Measurements from ENCODE around the gene MTCL1.

Gene MTCL1

GRCh38 chr18:8688216-8688800, 17.0 kb upstream of the MTCL1 start:
- TF ChIP-seq, protein P1, sequence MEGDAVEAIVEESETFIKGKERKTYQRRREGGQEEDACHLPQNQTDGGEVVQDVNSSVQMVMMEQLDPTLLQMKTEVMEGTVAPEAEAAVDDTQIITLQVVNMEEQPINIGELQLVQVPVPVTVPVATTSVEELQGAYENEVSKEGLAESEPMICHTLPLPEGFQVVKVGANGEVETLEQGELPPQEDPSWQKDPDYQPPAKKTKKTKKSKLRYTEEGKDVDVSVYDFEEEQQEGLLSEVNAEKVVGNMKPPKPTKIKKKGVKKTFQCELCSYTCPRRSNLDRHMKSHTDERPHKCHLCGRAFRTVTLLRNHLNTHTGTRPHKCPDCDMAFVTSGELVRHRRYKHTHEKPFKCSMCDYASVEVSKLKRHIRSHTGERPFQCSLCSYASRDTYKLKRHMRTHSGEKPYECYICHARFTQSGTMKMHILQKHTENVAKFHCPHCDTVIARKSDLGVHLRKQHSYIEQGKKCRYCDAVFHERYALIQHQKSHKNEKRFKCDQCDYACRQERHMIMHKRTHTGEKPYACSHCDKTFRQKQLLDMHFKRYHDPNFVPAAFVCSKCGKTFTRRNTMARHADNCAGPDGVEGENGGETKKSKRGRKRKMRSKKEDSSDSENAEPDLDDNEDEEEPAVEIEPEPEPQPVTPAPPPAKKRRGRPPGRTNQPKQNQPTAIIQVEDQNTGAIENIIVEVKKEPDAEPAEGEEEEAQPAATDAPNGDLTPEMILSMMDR (IDR thresholded peaks at IDR 0.05; ENCODE audit: extremely low read depth, missing control alignments) = no peak
- no peak for DNase-seq (ENCODE audit: low spot score)

GRCh38 chr18:8688816-8689215, 16.5 kb upstream of the MTCL1 start:
- TF ChIP-seq, protein P1 (IDR thresholded peaks at IDR 0.05; ENCODE audit: extremely low read depth, missing control alignments) = no peak
- DNase-seq (ENCODE audit: low spot score) = no peak

DNA sequence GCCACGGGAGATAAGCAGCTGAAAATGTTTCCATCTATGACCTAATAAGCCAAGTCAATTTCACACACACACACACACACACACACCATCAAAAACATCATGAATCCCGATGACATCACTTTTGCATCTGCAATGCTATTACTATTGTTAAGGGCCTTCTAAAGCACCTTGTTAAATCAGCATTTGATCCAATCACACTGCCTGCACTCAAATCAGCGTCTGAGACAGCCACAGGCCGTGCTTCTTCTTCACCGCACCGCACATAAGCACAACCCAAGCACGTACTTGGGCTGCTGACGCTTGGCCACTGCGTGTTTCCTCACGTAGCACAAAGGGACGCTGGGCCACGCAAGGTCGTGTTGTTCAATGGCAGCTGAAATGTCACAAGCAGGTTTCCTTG, 15.8 kb upstream of the MTCL1 start:
- TF ChIP-seq, protein P1 (IDR thresholded peaks at IDR 0.05; ENCODE audit: extremely low read depth, missing control alignments) = no peak
- DNase-seq (ENCODE audit: low spot score) = no peak

DNA sequence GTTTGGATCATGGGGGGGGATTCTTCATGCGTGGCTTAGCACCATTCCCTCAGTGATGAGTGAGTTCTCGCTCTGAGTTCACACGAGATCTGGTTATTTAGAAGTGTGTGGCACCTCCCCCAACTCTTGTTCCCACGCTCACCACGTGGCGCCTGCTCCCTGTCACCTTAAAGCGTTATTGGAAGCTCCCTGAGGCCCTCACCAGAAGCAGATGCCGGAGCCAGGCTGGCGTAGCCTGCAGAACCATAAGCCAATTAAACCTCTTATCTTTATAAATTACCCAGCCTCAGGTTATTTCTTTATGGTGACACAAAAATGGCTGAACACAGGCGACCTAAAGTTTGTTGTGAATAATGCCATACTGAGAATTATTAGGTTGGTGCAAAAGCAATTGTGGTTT, 10.5 kb upstream of the MTCL1 start:
- TF ChIP-seq, protein P1 (IDR thresholded peaks at IDR 0.05; ENCODE audit: extremely low read depth, missing control alignments) = no peak
- DNase-seq (ENCODE audit: low spot score) = no peak

DNA sequence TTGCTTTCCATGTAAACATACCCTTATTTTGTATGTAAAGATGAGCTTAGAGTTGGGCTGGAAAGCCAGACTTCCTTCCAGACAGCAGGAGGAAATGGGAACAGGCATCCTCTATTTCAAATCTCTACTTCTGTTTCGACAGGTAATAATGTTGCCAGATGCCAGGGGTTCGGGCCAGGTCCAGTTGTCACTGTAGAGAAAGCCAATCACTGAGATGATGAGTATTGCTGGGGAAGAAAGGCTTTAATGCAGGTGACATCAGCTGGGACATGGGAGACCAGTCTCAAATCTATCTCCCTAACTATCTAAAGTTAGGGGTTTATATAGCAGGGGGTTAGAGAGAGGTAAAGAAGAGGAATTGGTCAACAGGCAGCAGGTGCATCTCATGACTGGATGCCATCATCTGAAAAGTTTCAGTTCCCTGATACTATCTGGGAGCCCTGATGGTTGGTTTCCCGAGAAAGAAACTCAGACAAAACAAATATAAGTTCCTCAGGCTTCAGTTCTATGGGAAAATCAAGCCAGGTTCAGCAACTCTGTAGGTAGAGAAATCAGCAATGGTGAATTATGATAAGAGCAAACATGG, 9.3 kb upstream of the MTCL1 start:
- TF ChIP-seq, protein P1 (IDR thresholded peaks at IDR 0.05; ENCODE audit: extremely low read depth, missing control alignments) = no peak
- DNase-seq (ENCODE audit: low spot score) = peak; percentile 17

DNA sequence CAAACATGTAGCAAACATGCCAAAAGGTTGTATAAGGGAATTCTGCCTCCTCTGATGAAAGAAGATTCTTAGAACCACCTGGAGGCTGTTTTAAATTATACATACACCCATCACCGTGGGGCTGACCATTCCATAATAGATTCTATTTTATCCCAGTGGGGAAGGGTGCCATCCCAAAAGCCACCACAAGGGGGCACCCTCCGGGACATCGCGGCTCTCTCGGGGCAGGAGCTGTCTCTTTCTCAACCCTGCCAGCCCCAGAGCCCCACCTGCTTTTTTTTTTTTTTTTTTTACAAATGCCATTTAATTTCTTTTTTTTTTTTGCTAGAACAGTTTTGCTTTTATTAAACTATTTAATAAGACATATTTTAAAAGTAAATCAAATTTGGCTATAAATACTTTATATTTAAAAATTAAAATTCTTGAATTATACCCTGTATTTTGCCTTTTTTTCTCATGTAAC, 8.6 kb upstream of the MTCL1 start:
- TF ChIP-seq, protein P1 (IDR thresholded peaks at IDR 0.05; ENCODE audit: extremely low read depth, missing control alignments) = peak; percentile 67
- peak; percentile 79 for DNase-seq (ENCODE audit: low spot score)

- TF ChIP-seq, protein P1 (IDR thresholded peaks at IDR 0.05; ENCODE audit: extremely low read depth, missing control alignments) = no peak
- DNase-seq (ENCODE audit: low spot score) = no peak
Observed at GRCh38 chr18:8699126-8699525, 6.2 kb upstream of the MTCL1 start.
